Left renal pelvis (tissue), 4 donors: ENCODE measurements around the gene C14orf39. TPM values are rescaled to one million over a fixed set of nuclear protein-coding genes. Genes with fewer than 3 reads are reported as not detected.
"Not testable (repeated sequence)": the region's sequence is repeated elsewhere in the genome, so short reads cannot be mapped to it uniquely, and the experiment has no call there.

Experiments used
- DNase-seq, 4 donors: peaks; one replicate each; pipeline ENCODE4 v3.0.0-alpha.2; 2013; ENCODE audit warnings: low read depth in 4 of 4, low spot score in 3 of 4
- polyA plus RNA-seq, 4 donors: library from polyadenylated mRNA; unstranded; fragments of 120-200 nt; gene quantifications; one replicate each; pipeline ENCODE4 v1.2.1, GENCODE V29; 2013; ENCODE audit not compliant: insufficient read length in 4 of 4

Gene C14orf39
- polyA plus RNA-seq, 4 donors: 0.47 to 1.9 (median 0.62) TPM

DNA sequence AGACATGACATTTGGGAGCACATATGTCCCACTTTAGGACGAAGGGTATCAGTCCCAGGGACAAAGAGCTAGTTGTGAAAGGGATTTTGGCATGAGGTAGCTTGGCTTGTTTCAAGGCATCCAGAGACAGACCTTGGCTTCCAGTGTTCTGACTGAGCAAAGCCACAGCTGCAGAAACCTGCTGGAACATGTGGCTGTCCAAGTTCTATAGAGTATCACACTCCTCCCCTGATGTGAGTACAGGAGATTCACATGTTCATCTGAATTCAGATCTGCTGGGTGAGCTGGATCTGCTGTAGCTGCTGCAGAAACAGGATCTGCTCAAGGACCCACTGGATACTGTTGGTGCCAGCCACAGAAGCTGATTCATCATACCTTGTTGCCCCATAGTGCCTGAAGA lies 10.1 kb upstream of the C14orf39 start:
- DNase-seq: no peak

DNA sequence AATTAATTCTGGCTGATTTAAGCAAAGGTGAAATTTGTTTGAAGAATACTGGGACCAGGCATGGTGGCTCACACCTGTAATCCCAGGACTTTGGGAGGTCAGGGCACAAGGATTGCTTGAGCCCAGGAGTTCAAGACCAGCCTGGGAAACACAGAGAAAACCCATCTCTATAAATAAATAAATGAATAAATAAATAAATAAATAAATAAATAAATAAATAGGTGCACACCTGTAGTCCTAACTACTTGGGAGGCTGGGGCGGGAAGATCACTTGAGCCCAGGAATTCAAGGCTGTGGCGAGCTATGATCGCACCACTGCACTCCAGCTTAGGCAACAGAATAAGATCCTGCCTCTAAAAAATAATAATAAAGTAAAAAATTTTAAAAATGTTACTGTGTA lies 4.4 kb upstream of the C14orf39 start:
- no peak for DNase-seq

GRCh38 chr14:60488175-60488574 lies 2.3 kb upstream of the C14orf39 start:
- DNase-seq: no peak

- no peak for DNase-seq
Observed at GRCh38 chr14:60487211-60487610, 1.3 kb upstream of the C14orf39 start.

DNA sequence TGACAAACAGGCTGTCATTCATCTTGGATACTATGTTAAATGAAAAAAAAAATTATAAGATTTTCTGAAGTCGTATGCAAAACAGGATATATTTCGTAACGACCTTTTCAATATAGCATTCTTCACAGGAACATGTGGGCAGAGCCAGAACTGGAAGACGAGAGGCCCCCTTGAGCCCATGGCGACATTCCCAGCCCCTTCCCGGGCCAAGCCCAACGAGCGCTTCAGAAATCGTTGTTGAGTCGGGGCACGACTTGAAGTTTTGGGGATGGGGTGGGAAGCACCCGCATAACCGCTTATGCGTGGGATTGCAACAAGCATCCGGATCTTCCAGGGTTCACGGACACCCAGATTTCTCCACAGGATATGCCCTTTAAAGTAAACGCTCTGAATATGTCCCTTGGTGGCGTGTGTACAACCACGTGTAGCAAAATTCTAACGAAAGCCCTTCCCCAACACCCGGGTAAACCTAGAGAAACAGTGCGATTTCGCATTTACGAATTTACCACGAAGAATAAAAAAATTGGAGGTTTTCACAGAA lies 736 bp downstream of the C14orf39 start:
- DNase-seq: no peak

DNA sequence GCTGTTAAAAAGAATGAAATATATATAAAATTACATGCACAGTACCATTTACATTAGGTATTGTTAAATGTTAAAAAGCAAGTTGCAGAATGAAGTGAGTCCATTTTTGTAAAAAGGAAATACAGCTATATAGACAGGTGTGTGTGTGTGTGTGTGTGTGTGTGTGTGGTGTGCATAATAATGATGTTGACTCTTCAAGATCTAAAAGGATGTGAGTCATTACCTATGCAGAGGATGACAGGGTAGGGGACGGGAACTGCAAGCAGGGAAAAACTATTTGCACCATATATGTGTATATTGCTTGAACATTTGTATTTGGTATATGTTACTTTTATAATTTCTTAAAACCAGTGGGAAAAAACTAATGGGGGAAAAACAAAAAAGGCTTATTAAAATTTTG lies 3.1 kb downstream of the C14orf39 start:
- no peak for DNase-seq

- not testable (repeated sequence) for DNase-seq
Observed at GRCh38 chr14:60480248-60480647, 5.6 kb downstream of the C14orf39 start.

GRCh38 chr14:60455875-60456274 lies 30.0 kb downstream of the C14orf39 start:
- DNase-seq: no peak

DNA sequence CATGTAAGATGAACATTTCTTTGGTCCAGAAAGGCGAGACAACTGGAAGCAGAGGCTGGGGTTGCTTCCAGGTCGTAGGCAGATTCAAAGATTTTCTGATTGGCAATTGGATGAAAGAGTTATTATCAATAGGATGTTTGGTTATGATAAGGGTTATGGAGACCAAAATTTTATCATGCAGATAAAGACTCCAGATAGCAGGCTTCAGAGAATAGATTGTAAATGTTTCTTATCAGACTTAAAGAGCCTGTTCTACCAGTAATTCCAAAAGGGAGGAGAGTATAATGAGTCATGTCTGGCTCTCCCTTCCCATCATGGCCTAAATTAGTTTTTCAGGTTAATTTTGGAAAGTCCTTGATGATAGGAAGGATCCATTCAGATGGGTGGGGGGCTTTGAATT lies 55.6 kb downstream of the C14orf39 start:
- no peak for DNase-seq

DNA sequence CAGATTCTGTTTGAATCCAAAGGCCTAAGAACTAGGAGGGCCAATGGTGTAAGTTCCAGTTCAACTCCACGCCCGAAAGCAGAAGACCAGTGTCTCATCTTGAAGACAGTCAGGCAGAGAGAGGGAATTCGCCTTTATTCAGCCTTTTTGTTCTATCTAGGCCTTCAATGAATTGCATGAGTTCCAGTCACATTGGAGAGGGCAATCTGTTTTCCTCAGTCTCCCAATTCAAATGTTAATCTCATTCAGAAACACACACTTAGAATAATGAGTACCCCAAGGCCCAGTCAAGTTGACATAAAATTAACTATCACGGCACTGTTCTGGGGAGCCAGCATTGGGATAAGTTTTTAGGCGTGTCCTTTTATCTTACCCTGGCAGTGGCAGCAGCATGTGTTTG lies 65.8 kb downstream of the C14orf39 start:
- no peak for DNase-seq

GRCh38 chr14:60397550-60397949 lies 88.3 kb downstream of the C14orf39 start:
- DNase-seq: not testable (repeated sequence)

DNA sequence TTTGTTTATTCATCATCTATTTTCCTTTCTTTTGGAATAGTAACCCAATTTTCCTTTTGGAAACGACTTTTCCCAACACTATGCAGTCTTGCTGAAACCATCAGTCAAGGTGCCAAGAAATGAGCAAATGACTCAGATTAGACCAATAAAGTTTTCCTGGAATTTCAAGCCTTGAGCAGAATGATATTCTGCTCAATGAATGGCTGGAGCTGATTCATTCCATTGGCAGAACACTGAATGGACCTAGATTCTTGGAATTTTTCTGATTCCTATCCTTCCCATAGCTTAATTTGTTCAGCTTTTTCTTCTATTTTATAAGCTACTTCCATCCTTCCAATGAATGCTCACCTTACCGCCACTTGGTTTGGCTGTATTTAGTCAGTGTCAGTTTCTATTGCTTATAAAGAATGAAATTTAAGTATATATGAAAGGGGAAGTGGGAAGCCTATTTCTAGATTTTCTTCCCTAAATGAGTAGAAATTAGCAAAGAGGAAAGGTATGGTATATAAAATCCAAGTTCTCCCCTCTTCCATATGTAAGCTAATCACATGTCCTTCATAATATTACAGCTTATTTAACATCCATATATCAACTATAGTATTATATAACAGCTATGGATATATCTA lies 89.0 kb downstream of the C14orf39 start:
- no peak for DNase-seq

Other genes with a start within 250 kb of the C14orf39 start
- 10 to 100 TPM; 55.6 to 84.3 (median 77.6) TPM for gene PPM1A, start 236.8 kb downstream of the C14orf39 start, polyA plus RNA-seq
- not detected for gene SIX6, start 23.1 kb upstream of the C14orf39 start, polyA plus RNA-seq
- 10 to 100 TPM in 3 of 4 donors, 1 to 10 TPM in 1; 9.2 to 13.4 (median 11.9) TPM for gene SIX1, start 163.4 kb upstream of the C14orf39 start, polyA plus RNA-seq
- gene SIX4, start 238.3 kb upstream of the C14orf39 start, polyA plus RNA-seq: 1 to 10 TPM; 5.5 to 7.7 (median 7.0) TPM
- gene MNAT1, start 248.7 kb upstream of the C14orf39 start, polyA plus RNA-seq: 10 to 100 TPM; 30.9 to 53.7 (median 49.3) TPM